ENCODE results near the gene AMMECR1. TPM values are rescaled to one million over a fixed set of nuclear protein-coding genes. Genes with fewer than 3 reads are reported as not detected.

The AMMECR1 gene
- total and polyA plus RNA-seq, 2 of the 8 experiments (the other 6 are each of a cell fraction or from before 2014, with no cell fraction given): 10.2 to 21.2 TPM

DNA sequence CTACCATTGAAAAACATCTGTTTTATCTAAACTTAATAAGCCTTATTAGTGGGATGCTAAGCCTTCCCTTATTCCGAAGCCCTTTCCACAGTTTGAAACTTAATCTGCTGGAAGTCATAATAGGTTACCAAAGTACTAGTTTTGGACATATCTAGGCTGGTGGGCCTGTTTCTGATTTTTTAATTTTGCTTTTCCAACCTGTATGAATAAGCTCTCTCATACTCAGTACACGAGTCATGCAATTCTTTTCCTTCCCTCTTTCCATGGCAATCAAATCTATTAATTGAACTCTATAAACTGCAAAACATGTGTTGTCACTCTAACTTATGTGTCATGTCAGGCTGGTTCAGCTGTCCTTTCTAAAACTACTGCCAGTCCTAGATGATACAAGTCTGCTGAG, 91.0 kb downstream of the AMMECR1 start:
- Histone ChIP-seq H3K27ac (ENCODE audit: low read depth, low read length) (no peak overlapping the region), H3K9me3 (ENCODE audit: insufficient read depth in 2 of 2, low read depth in 1 of 2, low read length in 1 of 2) (no peaks in the 10 kb centered on the region), H4K20me1 (replicated peaks in 1 of 2; ENCODE audit: control insufficient read depth in 1 of 2, insufficient read depth in 2 of 2, low read length in 2 of 2) (no peaks in the 10 kb centered on the region), H3K79me1 (ENCODE audit: low read depth, low read length) (no peaks in the 10 kb centered on the region), H2BK5ac (ENCODE audit: low read depth, low read length) (no peak overlapping the region), H2AFZ (ENCODE audit: low read length) (no peak overlapping the region), H2BK120ac (replicated peaks; ENCODE audit: low read depth, low read length) (no peak overlapping the region), H3K23me2 (ENCODE audit: low read depth, low read length) (no peaks in the 10 kb centered on the region), H3K23ac (ENCODE audit: insufficient read length) (no peak overlapping the region), H3K36me3 (ENCODE audit: control insufficient read depth in 2 of 4, insufficient read depth in 4 of 4, low read length in 3 of 4) (no peaks in the 10 kb centered on the region), H3K27me3 (replicated peaks in 1 of 4; ENCODE audit: control insufficient read depth in 3 of 4, extremely low read depth in 1 of 4, insufficient read depth in 3 of 4, low read length in 3 of 4) (no peaks in the 10 kb centered on the region), H2AK5ac (ENCODE audit: low read depth, low read length) (no peak overlapping the region), H3K4me3 (ENCODE audit: extremely low read depth in 1 of 4, insufficient read depth in 2 of 4, low read depth in 3 of 4, low read length in 4 of 4) (no peak overlapping the region), H3K18ac (ENCODE audit: extremely low read depth, low read length) (no peak overlapping the region), H2BK15ac (ENCODE audit: low read length) (no peak overlapping the region), H4K91ac (replicated peaks; ENCODE audit: insufficient read length, low read length) (no peak overlapping the region), H4K8ac (ENCODE audit: extremely low read depth, insufficient read depth, low read length) (no peak overlapping the region), H4K5ac (ENCODE audit: insufficient read length, low read depth, low read length) (no peak overlapping the region), H3K4me1 (replicated peaks in 1 of 4; ENCODE audit: control insufficient read depth in 3 of 4, insufficient read depth in 4 of 4, low read length in 3 of 4) (peaks cover 0 to 4% (median 0%) of the 10 kb centered on the region in 4 experiments; a peak in 3 of 7 replicates), H3K79me2 (ENCODE audit: control insufficient read depth in 1 of 2, insufficient read depth in 2 of 2, low read length in 2 of 2) (peaks cover 0 to 10% of the 10 kb centered on the region in 2 experiments; a peak in 2 of 4 replicates), H3K4me2 (ENCODE audit: insufficient read depth in 1 of 2, low read depth in 2 of 2, low read length in 2 of 2) (no peak overlapping the region), H2BK12ac (ENCODE audit: low read depth, low read length) (no peak overlapping the region), H2BK20ac (ENCODE audit: low read length) (no peak overlapping the region), H3K14ac (ENCODE audit: insufficient read length) (no peak overlapping the region), H3K56ac (replicated peaks; ENCODE audit: insufficient read length, low read depth, low read length) (no peak overlapping the region), H3K9ac (replicated peaks in 1 of 4; ENCODE audit: extremely low read depth in 1 of 4, low read depth in 3 of 4, low read length in 3 of 4) (no peak overlapping the region), H3K4ac (replicated peaks; ENCODE audit: insufficient read length, low read depth, low read length) (no peak overlapping the region)
- DNase-seq (ENCODE audit: low read depth in 1 of 2, low spot score in 2 of 2) (no peak), FAIRE-seq (no peak)
- TF ChIP-seq RBBP5 (IDR thresholded peaks at IDR 0.05; ENCODE audit: borderline replicate concordance, low read depth, low read length): no peak
- no peak for TF ChIP-seq EZH2 (IDR thresholded peaks at IDR 0.05; ENCODE audit: low read depth, low read length, severe bottlenecking)
- no peak for TF ChIP-seq NANOG (IDR thresholded peaks at IDR 0.05; ENCODE audit: insufficient read depth, low read depth, low read length, poor library complexity, severe bottlenecking)
- no peak for TF ChIP-seq SIRT6 (IDR thresholded peaks at IDR 0.05; ENCODE audit: low read length)
- no peak for TF ChIP-seq HDAC2 (IDR thresholded peaks at IDR 0.05; ENCODE audit: borderline replicate concordance in 1 of 2, low read depth in 2 of 2, low read length in 2 of 2)
- ChIA-PET POLR2A (ENCODE audit: partially characterized antibody) (no interaction called here), CTCF (ENCODE audit: partially characterized antibody) (interaction anchor here (0.6 to 1.9 kb wide), 2 partner anchors 16 to 74 kb away, joined by 3 to 8 read pairs; no protein-coding TSS in a partner anchor)
- 85% methylated on average over 2 of the region's 2 CpGs; no CpG with 5 or more reads in 1 of the 2 experiments for WGBS, 2 experiments (ENCODE audit: extremely low coverage in 1 of 2, insufficient coverage in 1 of 2, insufficient read length in 1 of 2, insufficient replicate concordance in 2 of 2, low coverage in 1 of 2, low lambda C conversion rate in 2 of 2, missing lambda C conversion rate in 1 of 2)
